RWPE1 (cell line): ENCODE data around the gene VSTM4.

Experiments used
- CTCF ChIA-PET: fragments of 350-600 bp; sonication (Branson Sonifier 250); formaldehyde crosslinking; extraction: SDS; loops from one replicate; lab custom pipeline; 2021; lab: Yijun Ruan, JAX
- POLR2A ChIA-PET: fragments of 400-600 bp; formaldehyde crosslinking; extraction: SDS; loops from one replicate; lab custom pipeline; 2020; ENCODE audit warnings: antibody characterized with exemption; ENCODE audit not compliant: low non-redundant PET; lab: Yijun Ruan, JAX
- DNase-seq: peaks from one replicate; pipeline ENCODE4 v3.0.0; 2012; ENCODE audit warnings: low spot score
- H3K27ac ChIP-seq: fragments of 450-650 bp; 2 replicates; pipeline ENCODE4 v1.5.1; 2017
- CTCF ChIP-seq: fragments of 450-650 bp; conservative IDR thresholded peaks from 2 replicates; pipeline ENCODE4 v1.5.1; 2017; ENCODE audit warnings: low read depth, mild to moderate bottlenecking

The VSTM4 gene

GRCh38 chr10:49010295-49010694, 105.0 kb downstream of the VSTM4 start:
- POLR2A ChIA-PET: no interaction called here
- CTCF ChIA-PET: no interaction called here
- H3K27ac ChIP-seq: no peak overlapping the region
- DNase-seq: no peak
- TF ChIP-seq CTCF: no peak

- ChIA-PET CTCF (no interaction called here), POLR2A (no interaction called here)
- DNase-seq: no peak
- H3K27ac ChIP-seq: no peak overlapping the region
- TF ChIP-seq CTCF: no peak
Measured at GRCh38 chr10:49009199-49009979, 105.9 kb downstream of the VSTM4 start.

GRCh38 chr10:49008505-49009198, 106.7 kb downstream of the VSTM4 start:
- ChIA-PET CTCF (no interaction called here), POLR2A (no interaction called here)
- TF ChIP-seq CTCF: no peak
- H3K27ac ChIP-seq: no peak overlapping the region
- DNase-seq: no peak

- ChIA-PET POLR2A (no interaction called here), CTCF (no interaction called here)
- DNase-seq: no peak
- H3K27ac ChIP-seq: no peak overlapping the region
- no peak for TF ChIP-seq CTCF
Measured at GRCh38 chr10:49008091-49008490, 107.2 kb downstream of the VSTM4 start.

GRCh38 chr10:49007129-49007528, 108.2 kb downstream of the VSTM4 start:
- DNase-seq: no peak
- no peak overlapping the region for H3K27ac ChIP-seq
- CTCF ChIA-PET: interaction anchor here (0.6 kb wide), 2 partner anchors 9 to 58 kb away, joined by 3 read pairs; no protein-coding TSS in a partner anchor
- TF ChIP-seq CTCF: no peak
- POLR2A ChIA-PET: no interaction called here

GRCh38 chr10:49005270-49005669, 110.1 kb downstream of the VSTM4 start:
- DNase-seq: no peak
- TF ChIP-seq CTCF: no peak
- no peak overlapping the region for H3K27ac ChIP-seq
- POLR2A ChIA-PET: no interaction called here
- CTCF ChIA-PET: no interaction called here
